ENCODE measurements around the gene UBE2O. TPM values are rescaled to one million over a fixed set of nuclear protein-coding genes. Genes with fewer than 3 reads are reported as not detected.
A peak's percentile ranks its signal among the peaks of the same experiment; 100 is the strongest.

The UBE2O gene
- 10 to 100 TPM; 19.5 to 21.8 TPM for total RNA-seq

DNA sequence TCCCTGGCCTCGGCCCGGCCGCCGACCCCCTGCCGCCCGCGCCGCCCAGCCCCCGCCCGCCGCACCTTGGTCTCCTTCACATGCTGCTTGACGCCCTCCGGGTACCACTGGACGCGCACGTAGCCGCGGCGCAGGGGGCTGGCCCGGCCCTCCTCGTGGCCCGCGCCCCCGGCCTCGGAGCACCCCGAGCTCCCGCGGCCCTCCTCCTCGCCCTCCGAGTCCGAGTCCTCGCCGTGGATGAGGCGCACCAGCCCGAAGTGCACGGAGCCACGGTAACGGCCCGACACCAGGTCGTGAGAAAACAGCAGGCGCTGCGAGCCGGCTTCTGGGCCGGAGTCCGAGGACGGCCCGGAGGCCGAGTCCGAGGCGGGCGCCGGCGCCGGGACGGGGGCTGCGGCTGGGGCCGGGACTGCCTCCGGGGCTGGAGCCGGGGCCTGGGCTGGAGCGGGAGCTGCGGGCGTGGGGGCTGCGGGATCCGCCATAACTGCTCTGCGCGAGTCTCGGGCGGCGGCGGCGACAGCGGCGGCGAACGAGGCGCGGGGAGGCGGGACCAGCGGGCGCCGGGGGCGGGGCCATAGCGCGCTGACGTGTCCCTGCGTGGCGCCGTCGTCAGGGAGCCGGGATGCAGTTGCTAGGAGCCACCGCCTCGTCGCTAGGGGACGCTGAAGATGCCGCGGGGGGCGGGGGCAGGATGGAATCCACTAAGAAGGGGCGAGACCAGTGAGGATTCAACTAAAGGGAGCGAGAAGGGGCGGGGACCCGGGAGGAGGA lies at the start of gene UBE2O:
UBE2O (minus strand) TSS at position 493 of the 771 bp plus-strand sequence; CDS start at position 482, 11 bp downstream.
- Histone ChIP-seq H3K27me3 (no peaks in the 10 kb centered on the region), H3K4me1 (peaks cover 3 to 36% of the 10 kb centered on the region in 2 donors), H3K27ac (peak within 1 kb of the TSS; percentile 93 to 94), H3K4me3 (peak within 1 kb of the TSS; percentile 79 to 97), H3K36me3 (no peaks in the 10 kb centered on the region), H3K9me3 (no peaks in the 10 kb centered on the region)
- TF ChIP-seq CTCF (IDR thresholded peaks at IDR 0.05): peak; percentile 34 to 41
- DNase-seq (ENCODE audit: low spot score): peak; percentile 79

GRCh38 chr17:76501827-76502307 lies 48.9 kb upstream of the UBE2O start:
- no peaks in the 10 kb centered on the region for H3K9me3 ChIP-seq
- TF ChIP-seq CTCF (IDR thresholded peaks at IDR 0.05): no peak
- peaks cover 0 to 54% of the 10 kb centered on the region in 2 donors for H3K4me1 ChIP-seq
- no peak for DNase-seq (ENCODE audit: low spot score)
- H3K27ac ChIP-seq: peak overlapping the region; percentile 90 to 94
- peak overlapping the region; percentile 59 to 78 for H3K4me3 ChIP-seq
- H3K27me3 ChIP-seq: no peaks in the 10 kb centered on the region
- no peaks in the 10 kb centered on the region for H3K36me3 ChIP-seq

DNA sequence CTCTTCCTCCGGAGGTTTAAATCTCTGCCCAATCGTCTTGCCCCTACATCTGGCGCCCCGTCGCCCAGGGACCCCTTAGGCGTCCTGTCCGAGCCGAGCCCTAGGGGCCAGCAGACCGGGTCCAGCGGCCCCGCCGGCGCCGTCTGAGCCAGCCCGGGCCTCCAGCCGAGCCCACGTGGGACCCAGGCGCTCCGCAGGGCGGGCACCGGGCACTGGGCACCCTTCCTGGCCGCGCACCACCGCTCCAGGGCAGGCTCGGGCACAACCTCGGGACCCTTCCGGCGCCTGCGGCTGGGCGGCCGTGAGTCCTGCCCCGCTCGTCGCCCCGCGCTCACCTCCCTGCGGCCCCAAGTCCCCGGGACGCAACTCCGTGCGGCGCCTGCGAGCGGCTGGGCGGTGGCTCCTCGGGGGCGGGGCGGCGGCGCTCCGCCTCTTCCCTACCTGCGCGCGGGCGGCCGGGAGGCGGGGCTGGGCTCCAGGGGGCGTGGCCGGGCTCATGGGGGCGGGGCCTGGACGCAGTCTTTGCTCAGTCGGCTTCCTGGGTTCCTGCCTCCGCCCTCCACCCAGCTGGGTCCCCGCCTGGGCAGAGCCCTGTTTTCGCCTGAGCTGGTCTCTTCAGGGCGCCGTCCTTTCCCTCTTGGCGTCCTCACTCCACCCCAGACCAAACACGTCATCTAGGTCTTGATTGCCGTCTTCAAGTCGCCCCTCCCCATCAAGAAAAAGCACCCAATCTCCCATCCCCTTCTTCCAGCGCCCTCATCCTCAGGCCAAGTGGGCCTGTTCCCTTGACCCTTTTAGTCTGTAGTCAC lies 48.3 kb upstream of the UBE2O start, which contains the start of gene RHBDF2:
RHBDF2 (minus strand) TSS at position 406 of the 809 bp plus-strand sequence. CDS start 19,899 bp downstream, outside the sequence.
- Histone ChIP-seq H3K4me1 (peaks cover 0 to 55% of the 10 kb centered on the region in 2 donors), H3K36me3 (no peaks in the 10 kb centered on the region), H3K27ac (peak within 1 kb of the TSS; percentile 90 to 94), H3K4me3 (peak within 1 kb of the TSS; percentile 59 to 78), H3K27me3 (no peaks in the 10 kb centered on the region), H3K9me3 (no peaks in the 10 kb centered on the region)
- peak; percentile 91 for DNase-seq (ENCODE audit: low spot score)
- no peak for TF ChIP-seq CTCF (IDR thresholded peaks at IDR 0.05)

DNA sequence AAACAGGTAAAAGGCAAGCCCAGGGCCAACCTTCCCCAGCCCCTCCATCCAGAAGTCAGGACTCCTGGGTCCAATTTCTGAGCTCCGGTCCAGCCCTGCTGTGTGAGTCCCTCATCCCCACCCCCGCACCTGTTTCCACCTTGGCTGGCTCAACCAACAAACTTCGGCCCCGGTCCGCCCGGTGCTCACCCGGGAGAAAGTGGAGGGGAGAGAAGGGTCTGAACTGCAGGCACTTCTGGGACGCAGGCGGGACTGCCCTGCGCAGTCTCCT lies 47.7 kb upstream of the UBE2O start:
- no peaks in the 10 kb centered on the region for H3K36me3 ChIP-seq
- H3K27ac ChIP-seq: peak overlapping the region; percentile 90 to 94
- TF ChIP-seq CTCF (IDR thresholded peaks at IDR 0.05): no peak
- peak overlapping the region; percentile 59 to 78 for H3K4me3 ChIP-seq
- H3K9me3 ChIP-seq: no peaks in the 10 kb centered on the region
- no peak for DNase-seq (ENCODE audit: low spot score)
- peaks cover 0 to 60% of the 10 kb centered on the region in 2 donors for H3K4me1 ChIP-seq
- H3K27me3 ChIP-seq: no peaks in the 10 kb centered on the region

DNA sequence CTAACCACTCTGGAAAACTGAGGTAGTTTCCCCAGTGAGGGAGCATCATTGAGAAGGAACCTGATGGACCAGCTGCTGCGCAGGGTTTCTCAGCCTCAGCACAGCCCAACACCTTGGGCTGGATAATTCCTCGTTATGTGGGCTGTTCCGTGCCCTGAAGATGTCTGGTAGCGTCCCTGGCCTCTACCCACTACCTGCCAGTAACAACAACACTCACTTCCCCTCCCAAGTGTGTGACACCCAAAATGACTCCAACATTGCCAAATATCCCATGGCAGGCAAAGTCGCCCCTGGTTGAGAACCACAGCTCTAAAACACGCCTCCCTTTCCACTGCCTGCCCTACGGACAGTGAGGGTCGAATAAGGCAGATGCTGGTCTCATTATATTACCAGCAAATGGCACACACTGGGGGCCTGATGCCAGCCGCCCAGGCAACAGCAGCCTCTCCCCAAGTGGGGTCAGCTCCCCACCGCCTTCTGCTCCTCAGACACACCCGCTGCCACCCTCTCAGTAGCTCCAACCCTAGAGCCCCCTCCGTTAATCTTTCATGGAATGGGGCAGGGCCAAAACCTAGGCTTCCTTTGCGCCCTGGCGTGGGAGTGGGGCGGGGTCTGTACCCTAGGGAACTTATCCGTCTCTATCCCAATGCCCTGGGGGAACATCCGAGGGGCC lies 47.3 kb upstream of the UBE2O start:
- no peak for DNase-seq (ENCODE audit: low spot score)
- H3K27me3 ChIP-seq: no peaks in the 10 kb centered on the region
- peak overlapping the region; percentile 59 to 78 for H3K4me3 ChIP-seq
- peak overlapping the region; percentile 90 to 94 for H3K27ac ChIP-seq
- TF ChIP-seq CTCF (IDR thresholded peaks at IDR 0.05): no peak
- H3K4me1 ChIP-seq: peaks cover 0 to 62% of the 10 kb centered on the region in 2 donors
- H3K36me3 ChIP-seq: no peaks in the 10 kb centered on the region
- H3K9me3 ChIP-seq: no peaks in the 10 kb centered on the region
